ENCODE data around the gene CHRNA1. TPM values are rescaled to one million over a fixed set of nuclear protein-coding genes. Genes with fewer than 3 reads are reported as not detected.

CHRNA1 gene
- polyA plus RNA-seq, 1 of the 3 experiments (the other 2 are of a cell fraction) = 0.02 TPM

DNA sequence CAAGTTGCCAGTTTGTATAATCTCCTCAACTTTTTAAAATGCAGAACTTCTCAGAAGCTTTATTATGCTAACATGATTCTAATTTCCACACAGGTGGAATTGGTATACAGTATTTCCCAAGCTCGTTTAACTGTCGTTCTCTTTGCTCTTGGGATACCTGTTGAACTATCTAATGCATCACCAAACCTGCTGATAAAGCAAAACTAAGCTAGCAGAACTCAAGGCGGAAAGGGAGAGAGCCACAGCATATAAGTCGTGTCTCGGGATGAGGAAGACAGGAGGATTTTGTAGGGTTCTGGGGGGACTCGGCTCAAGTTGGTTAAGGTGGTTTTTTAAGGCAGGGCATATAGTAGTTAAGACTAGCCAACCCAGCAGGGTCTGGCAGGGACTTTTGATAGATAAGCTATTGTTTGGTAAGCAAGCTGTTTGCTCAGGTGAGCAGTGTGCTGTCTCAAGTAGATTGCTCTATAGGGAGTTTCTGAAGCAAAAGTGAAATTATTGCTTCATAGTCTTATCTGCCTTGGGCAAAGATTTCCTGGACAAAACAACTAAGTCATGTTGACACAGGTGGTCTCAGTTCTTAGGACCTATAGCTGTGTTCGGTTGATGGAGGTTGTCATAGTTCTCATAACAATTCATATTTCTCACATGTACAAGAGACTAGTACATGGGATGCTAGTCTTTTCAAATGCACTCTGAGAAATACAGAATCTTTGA lies 28.2 kb upstream of the CHRNA1 start:
- Histone ChIP-seq H3K79me2 (ENCODE audit: insufficient read depth) (no peaks in the 10 kb centered on the region), H3K9me2 (no peaks in the 10 kb centered on the region), H3K9ac (no peak overlapping the region), H3K4me3 (ENCODE audit: low read depth in 2 of 2, low read length in 1 of 2) (no peak overlapping the region), H3K27me3 (ENCODE audit: insufficient read depth) (no peaks in the 10 kb centered on the region), H3K36me3 (replicated peaks in 1 of 2; ENCODE audit: control insufficient read depth in 1 of 2, insufficient read depth in 2 of 2, low read length in 1 of 2) (no peaks in the 10 kb centered on the region), H4K20me1 (ENCODE audit: insufficient read depth) (no peaks in the 10 kb centered on the region), H3F3A (replicated peaks; ENCODE audit: insufficient read depth) (peaks cover 4% of the 10 kb centered on the region), H3K27ac (ENCODE audit: low read depth in 2 of 2, low read length in 1 of 2) (no peak overlapping the region), H3K9me3 (no peaks in the 10 kb centered on the region), H2AFZ (ENCODE audit: low read depth) (no peak overlapping the region), H3K4me1 (ENCODE audit: control insufficient read depth in 1 of 2, insufficient read depth in 2 of 2, low read depth in 1 of 2, low read length in 1 of 2) (peaks cover 5 to 17% of the 10 kb centered on the region in 2 experiments; a peak in 2 of 4 replicates), H3K4me2 (no peak overlapping the region)
- 91% methylated on average over 7 of the region's 7 CpGs for WGBS (ENCODE audit: low lambda C conversion rate)
- no peak for DNase-seq
- ChIA-PET CTCF (interaction anchor here (0.9 kb wide), 1 partner anchor 21 kb away, joined by 5 read pairs; no protein-coding TSS in a partner anchor), POLR2A (no interaction called here)
- no peak for TF ChIP-seq USF1 (IDR thresholded peaks at IDR 0.05; ENCODE audit: borderline replicate concordance, low read depth)
- TF ChIP-seq ELF1 (IDR thresholded peaks at IDR 0.05) = no peak
- TF ChIP-seq CHD2 (IDR thresholded peaks at IDR 0.05; ENCODE audit: low read length, partially characterized antibody) = no peak
- TF ChIP-seq RAD21 (IDR thresholded peaks at IDR 0.05; ENCODE audit: low read length) = no peak
- TF ChIP-seq SMC3 (IDR thresholded peaks at IDR 0.05; ENCODE audit: low read depth, low read length) = no peak
- TF ChIP-seq YY1 (IDR thresholded peaks at IDR 0.05; ENCODE audit: low read depth) = no peak
- TF ChIP-seq EP300 (IDR thresholded peaks at IDR 0.05; ENCODE audit: borderline replicate concordance in 1 of 2, low read depth in 1 of 2, low read length in 1 of 2) = no peak
- no peak for TF ChIP-seq EZH2phosphoT487 (IDR thresholded peaks at IDR 0.05; ENCODE audit: borderline replicate concordance, low read depth)
- no peak for TF ChIP-seq USF2 (IDR thresholded peaks at IDR 0.05; ENCODE audit: borderline replicate concordance, low read depth, low read length)

GRCh38 chr2:174791746-174792280 lies 27.5 kb upstream of the CHRNA1 start:
- Histone ChIP-seq H3K4me1 (ENCODE audit: control insufficient read depth in 1 of 2, insufficient read depth in 2 of 2, low read depth in 1 of 2, low read length in 1 of 2) (peaks cover 11 to 19% of the 10 kb centered on the region in 2 experiments), H3K9ac (no peak overlapping the region), H3K4me3 (ENCODE audit: low read depth in 2 of 2, low read length in 1 of 2) (no peak overlapping the region), H3K9me2 (no peaks in the 10 kb centered on the region), H3K79me2 (ENCODE audit: insufficient read depth) (no peaks in the 10 kb centered on the region), H3K9me3 (no peaks in the 10 kb centered on the region), H3F3A (replicated peaks; ENCODE audit: insufficient read depth) (peaks cover 11% of the 10 kb centered on the region), H3K36me3 (replicated peaks in 1 of 2; ENCODE audit: control insufficient read depth in 1 of 2, insufficient read depth in 2 of 2, low read length in 1 of 2) (no peaks in the 10 kb centered on the region), H2AFZ (ENCODE audit: low read depth) (no peak overlapping the region), H3K27ac (ENCODE audit: low read depth in 2 of 2, low read length in 1 of 2) (no peak overlapping the region), H3K27me3 (ENCODE audit: insufficient read depth) (no peaks in the 10 kb centered on the region), H4K20me1 (ENCODE audit: insufficient read depth) (no peaks in the 10 kb centered on the region), H3K4me2 (no peak overlapping the region)
- POLR2A ChIA-PET = no interaction called here
- CTCF ChIA-PET = no interaction called here
- 88% methylated on average over 7 of the region's 7 CpGs for WGBS (ENCODE audit: low lambda C conversion rate)
- DNase-seq = no peak
- TF ChIP-seq EP300 (IDR thresholded peaks at IDR 0.05; ENCODE audit: borderline replicate concordance in 1 of 2, low read depth in 1 of 2, low read length in 1 of 2) (no peak), ZBTB33 (IDR thresholded peaks at IDR 0.05; ENCODE audit: borderline replicate concordance, low read depth) (no peak)
